Esophagus muscularis mucosa (tissue), 3 donors: Measurements from ENCODE around the gene BNC2.

Source experiments
- POLR2AphosphoS5 ChIP-seq, 2 donors: sonication (generic); formaldehyde crosslinking; IDR thresholded peaks; one replicate each; pipeline ENCODE4 v1.6.1; 2017; ENCODE audit warnings: antibody characterized with exemption in 2 of 2
- TF ChIP-seq, protein P1 (sequence below), 3 experiments: fragments of 200-600 bp in 2 of 3; fragments of 450-650 bp in 1 of 3; sonication (generic) in 2 of 3; IDR thresholded peaks; one replicate each; pipeline ENCODE4 v1.5.1; 2017 to 2019; ENCODE audit warnings: antibody characterized with exemption in 3 of 3, mild to moderate bottlenecking in 2 of 3, moderate library complexity in 1 of 3

DNA sequence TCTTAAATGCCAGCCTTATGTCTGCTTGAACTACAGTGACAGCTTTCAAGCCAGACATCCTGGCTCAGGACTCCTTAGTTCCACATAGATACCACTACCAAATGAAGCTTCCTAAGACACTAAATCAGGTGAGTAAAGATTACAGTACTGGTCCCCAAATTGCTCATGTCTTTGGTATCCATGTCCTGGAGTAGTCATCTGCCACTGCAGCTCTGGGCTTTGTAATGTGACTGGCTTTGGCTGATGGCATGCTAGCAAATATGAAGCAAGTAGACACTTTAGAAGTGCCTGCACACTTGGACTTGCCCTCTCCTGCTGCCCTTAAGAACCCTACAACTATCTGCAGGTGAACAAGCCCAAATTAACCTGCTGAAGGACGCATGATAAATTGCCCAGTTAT is 334.9 kb downstream of the BNC2 start:
- TF ChIP-seq, protein P1, sequence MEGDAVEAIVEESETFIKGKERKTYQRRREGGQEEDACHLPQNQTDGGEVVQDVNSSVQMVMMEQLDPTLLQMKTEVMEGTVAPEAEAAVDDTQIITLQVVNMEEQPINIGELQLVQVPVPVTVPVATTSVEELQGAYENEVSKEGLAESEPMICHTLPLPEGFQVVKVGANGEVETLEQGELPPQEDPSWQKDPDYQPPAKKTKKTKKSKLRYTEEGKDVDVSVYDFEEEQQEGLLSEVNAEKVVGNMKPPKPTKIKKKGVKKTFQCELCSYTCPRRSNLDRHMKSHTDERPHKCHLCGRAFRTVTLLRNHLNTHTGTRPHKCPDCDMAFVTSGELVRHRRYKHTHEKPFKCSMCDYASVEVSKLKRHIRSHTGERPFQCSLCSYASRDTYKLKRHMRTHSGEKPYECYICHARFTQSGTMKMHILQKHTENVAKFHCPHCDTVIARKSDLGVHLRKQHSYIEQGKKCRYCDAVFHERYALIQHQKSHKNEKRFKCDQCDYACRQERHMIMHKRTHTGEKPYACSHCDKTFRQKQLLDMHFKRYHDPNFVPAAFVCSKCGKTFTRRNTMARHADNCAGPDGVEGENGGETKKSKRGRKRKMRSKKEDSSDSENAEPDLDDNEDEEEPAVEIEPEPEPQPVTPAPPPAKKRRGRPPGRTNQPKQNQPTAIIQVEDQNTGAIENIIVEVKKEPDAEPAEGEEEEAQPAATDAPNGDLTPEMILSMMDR (IDR thresholded peaks at IDR 0.05) = no peak
- TF ChIP-seq POLR2AphosphoS5 (IDR thresholded peaks at IDR 0.05) = no peak
